CD4-positive, alpha-beta T cell (primary cell): ENCODE results near the gene KRTAP12-4. TPM values are rescaled to one million over a fixed set of nuclear protein-coding genes. Genes with fewer than 3 reads are reported as not detected.

Experiments used
- ATAC-seq: fragments of 200-7000 bp; cut with Tn5 transposase; one replicate; pipeline ENCODE4 v1.10.0; 2022; ENCODE audit warnings: mild to moderate bottlenecking; ENCODE audit not compliant: poor library complexity
- CTCF ChIA-PET: fragments of 350-600 bp; sonication (Branson Sonifier 250); formaldehyde crosslinking; loops from one replicate; lab custom pipeline; 2021; ENCODE audit warnings: antibody characterized with exemption, inconsistent platforms; lab: Charles Lee
- POLR2A ChIA-PET: fragments of 350-600 bp; sonication (Branson Sonifier 250); formaldehyde crosslinking; loops from one replicate; lab custom pipeline; 2021; ENCODE audit warnings: antibody characterized with exemption, inconsistent platforms; lab: Charles Lee
- DNase-seq, 14 experiments: peaks; one replicate each; pipeline ENCODE4 v3.0.0-alpha.2; 2013 to 2020; ENCODE audit warnings: mixed read lengths in 2 of 14
- H3K27ac ChIP-seq, 2 donors: one replicate each; pipeline versions ENCODE4 v1.5.1 to v1.7.0; 2013; ENCODE audit warnings: low read length in 2 of 2, low read depth in 1 of 2, mild to moderate bottlenecking in 1 of 2
- H3K27me3 ChIP-seq, 2 experiments: 1 replicate in 1 of 2; 2 replicates in 1 of 2; pipeline versions ENCODE4 v1.6.1 to v1.7.0; 2013; ENCODE audit warnings: low read length in 2 of 2, control low read depth in 1 of 2, mild to moderate bottlenecking in 1 of 2, moderate library complexity in 1 of 2; ENCODE audit not compliant: insufficient read depth in 2 of 2, control insufficient read depth in 1 of 2
- H3K36me3 ChIP-seq: one replicate; pipeline ENCODE4 v1.6.1; 2013; ENCODE audit warnings: low read length, control low read depth; ENCODE audit not compliant: insufficient read depth
- H3K4me1 ChIP-seq: one replicate; pipeline ENCODE4 v1.6.1; 2013; ENCODE audit warnings: low read length, control low read depth; ENCODE audit not compliant: insufficient read depth
- H3K4me3 ChIP-seq: one replicate; pipeline ENCODE4 v1.5.1; 2013; ENCODE audit warnings: mild to moderate bottlenecking, low read length, moderate library complexity
- H3K9me3 ChIP-seq, 2 experiments: 1 replicate in 1 of 2; 2 replicates in 1 of 2; pipeline versions ENCODE4 v1.6.1 to v1.7.0; 2013; ENCODE audit warnings: low read length in 2 of 2, mild to moderate bottlenecking in 2 of 2, control low read depth in 1 of 2, moderate library complexity in 1 of 2; ENCODE audit not compliant: control insufficient read depth in 1 of 2, insufficient read depth in 1 of 2
- H3K27ac Mint-ChIP-seq: one replicate; pipeline ENCODE4 v1.8.0; 2020; ENCODE audit warnings: mixed read lengths
- H3K27me3 Mint-ChIP-seq: one replicate; pipeline ENCODE4 v1.8.0; 2021; ENCODE audit warnings: mixed read lengths
- H3K36me3 Mint-ChIP-seq: one replicate; pipeline ENCODE4 v1.8.0; 2021; ENCODE audit warnings: low read depth, mixed read lengths
- H3K4me1 Mint-ChIP-seq: one replicate; pipeline ENCODE4 v1.8.0; 2021; ENCODE audit warnings: low read depth, mixed read lengths
- H3K4me3 Mint-ChIP-seq: one replicate; pipeline ENCODE4 v1.8.0; 2020; ENCODE audit warnings: mild to moderate bottlenecking, mixed read lengths
- H3K9me3 Mint-ChIP-seq: one replicate; pipeline ENCODE4 v1.8.0; 2020; ENCODE audit warnings: mixed read lengths
- intact Hi-C, 2 experiments: fragments of 100-400 bp; cut with DNase I in 1 of 2; cut with micrococcal nuclease in 1 of 2; formaldehyde crosslinking; loops; one replicate each; pipeline versions ENCODE4 v1.15.1 to v1.9.0; 2023 to 2025; cut with DNase I, micrococcal nuclease
- total RNA-seq, 174 experiments: library from RNA in 2 of 174; stranded (reverse) in 2 of 174; gene quantifications; one replicate each; pipeline ENCODE4 v1.2.3 and lab custom pipeline; 2021 to 2026
- TF ChIP-seq, protein P1 (sequence below): fragments of 200-600 bp; IDR thresholded peaks from one replicate; pipeline ENCODE4 v1.8.0; 2022; ENCODE audit warnings: antibody characterized with exemption, mild to moderate bottlenecking

Gene KRTAP12-4
- total RNA-seq, 2 experiments from 2014 or later = not detected

DNA sequence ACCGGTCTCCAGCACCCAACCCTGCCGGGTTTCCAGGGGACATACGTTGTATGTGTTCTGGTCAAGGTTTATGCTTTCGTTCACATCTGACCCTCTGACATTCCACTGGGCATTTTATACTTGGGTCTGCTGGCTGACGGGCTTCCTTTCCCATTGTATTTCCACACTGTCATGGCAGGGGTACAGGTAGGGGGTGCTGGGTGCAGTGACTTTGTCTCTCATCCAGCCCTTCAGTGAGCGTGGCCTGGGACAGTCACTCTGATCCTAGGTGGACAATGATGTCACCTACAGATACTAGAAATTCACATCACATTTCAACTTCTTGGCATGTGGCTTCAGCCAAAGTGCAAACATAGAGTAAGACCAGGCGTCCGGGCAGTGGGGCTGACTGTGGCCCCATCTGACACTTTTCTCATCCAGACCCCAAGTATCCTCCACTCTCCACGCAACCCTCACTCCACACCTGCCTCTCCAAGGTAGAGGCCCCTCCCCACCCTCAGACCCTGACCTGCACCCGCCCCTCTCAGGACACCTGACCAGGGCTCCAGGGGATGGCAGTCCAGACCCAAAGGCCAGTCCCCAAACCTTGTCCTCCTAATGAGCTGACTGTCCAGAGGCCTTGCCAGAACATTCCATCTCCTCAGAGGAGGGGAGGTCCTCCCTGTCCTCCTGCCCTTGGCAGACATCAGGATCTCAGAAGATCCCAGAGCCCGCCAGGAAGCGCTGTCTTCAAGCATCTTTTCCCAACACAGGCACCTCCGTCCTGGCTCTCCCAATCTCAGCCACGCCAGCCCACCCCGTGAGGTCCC lies 18.0 kb downstream of the KRTAP12-4 start:
- POLR2A ChIA-PET = no interaction called here
- no peaks in the 10 kb centered on the region for H3K36me3 ChIP-seq
- peaks cover 18 to 26% of the 10 kb centered on the region in 2 experiments for H3K9me3 ChIP-seq
- Mint-ChIP-seq H3K27me3 (no peaks in the 10 kb centered on the region), H3K36me3 (peaks cover 9% of the 10 kb centered on the region), H3K4me1 (no peaks in the 10 kb centered on the region), H3K27ac (no peak overlapping the region), H3K9me3 (peaks cover 11% of the 10 kb centered on the region), H3K4me3 (no peak overlapping the region)
- ATAC-seq = no peak
- CTCF ChIA-PET = no interaction called here
- intact Hi-C loops = no loop called here
- TF ChIP-seq, protein P1, sequence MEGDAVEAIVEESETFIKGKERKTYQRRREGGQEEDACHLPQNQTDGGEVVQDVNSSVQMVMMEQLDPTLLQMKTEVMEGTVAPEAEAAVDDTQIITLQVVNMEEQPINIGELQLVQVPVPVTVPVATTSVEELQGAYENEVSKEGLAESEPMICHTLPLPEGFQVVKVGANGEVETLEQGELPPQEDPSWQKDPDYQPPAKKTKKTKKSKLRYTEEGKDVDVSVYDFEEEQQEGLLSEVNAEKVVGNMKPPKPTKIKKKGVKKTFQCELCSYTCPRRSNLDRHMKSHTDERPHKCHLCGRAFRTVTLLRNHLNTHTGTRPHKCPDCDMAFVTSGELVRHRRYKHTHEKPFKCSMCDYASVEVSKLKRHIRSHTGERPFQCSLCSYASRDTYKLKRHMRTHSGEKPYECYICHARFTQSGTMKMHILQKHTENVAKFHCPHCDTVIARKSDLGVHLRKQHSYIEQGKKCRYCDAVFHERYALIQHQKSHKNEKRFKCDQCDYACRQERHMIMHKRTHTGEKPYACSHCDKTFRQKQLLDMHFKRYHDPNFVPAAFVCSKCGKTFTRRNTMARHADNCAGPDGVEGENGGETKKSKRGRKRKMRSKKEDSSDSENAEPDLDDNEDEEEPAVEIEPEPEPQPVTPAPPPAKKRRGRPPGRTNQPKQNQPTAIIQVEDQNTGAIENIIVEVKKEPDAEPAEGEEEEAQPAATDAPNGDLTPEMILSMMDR = no peak
- DNase-seq = peak in 1 of 14 experiments; percentile 5
- H3K27ac ChIP-seq = no peak overlapping the region
- H3K4me3 ChIP-seq = no peak overlapping the region
- peaks cover 0 to 2% of the 10 kb centered on the region in 2 experiments for H3K27me3 ChIP-seq
- H3K4me1 ChIP-seq = no peaks in the 10 kb centered on the region

DNA sequence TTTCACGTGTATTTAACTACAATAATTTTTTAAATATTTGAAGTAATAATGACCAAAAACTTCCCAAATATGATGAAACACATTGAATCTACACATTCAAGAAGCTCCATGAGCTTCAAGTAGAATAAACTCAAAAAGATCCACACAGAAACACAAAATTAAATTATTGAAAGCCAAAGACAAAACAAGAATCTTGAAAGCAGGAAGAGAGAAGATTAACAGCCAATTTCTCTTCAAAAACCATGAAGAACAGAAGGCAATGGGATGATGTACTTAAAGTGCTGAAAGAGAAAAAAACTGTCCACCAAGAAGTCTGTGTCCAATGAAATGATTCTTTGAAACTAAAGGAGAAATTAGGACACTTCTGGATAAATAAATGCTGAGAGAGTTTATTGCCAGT lies 22.4 kb downstream of the KRTAP12-4 start:
- peaks cover 20% of the 10 kb centered on the region for H3K9me3 Mint-ChIP-seq
- H3K4me1 Mint-ChIP-seq = peaks cover 25% of the 10 kb centered on the region
- ATAC-seq (no peak), DNase-seq (no peak)
- TF ChIP-seq, protein P1 = no peak
- H3K27ac Mint-ChIP-seq = no peak overlapping the region
- intact Hi-C loops = no loop called here
- no peak overlapping the region for H3K4me3 ChIP-seq
- H3K36me3 Mint-ChIP-seq = peaks cover 28% of the 10 kb centered on the region
- peaks cover 30% of the 10 kb centered on the region for H3K4me1 ChIP-seq
- no peaks in the 10 kb centered on the region for H3K36me3 ChIP-seq
- H3K27ac ChIP-seq = no peak overlapping the region
- H3K9me3 ChIP-seq = peaks cover 35 to 36% of the 10 kb centered on the region in 2 experiments
- H3K4me3 Mint-ChIP-seq = no peak overlapping the region
- no peaks in the 10 kb centered on the region for H3K27me3 Mint-ChIP-seq
- POLR2A ChIA-PET = no interaction called here
- CTCF ChIA-PET = no interaction called here
- H3K27me3 ChIP-seq = no peaks in the 10 kb centered on the region

- peak in 2 of 14 experiments; percentile 18 to 53 for DNase-seq
- H3K4me3 Mint-ChIP-seq = no peak overlapping the region
- Histone ChIP-seq H3K27me3 (no peaks in the 10 kb centered on the region), H3K27ac (no peak overlapping the region), H3K36me3 (no peaks in the 10 kb centered on the region), H3K4me1 (peaks cover 46% of the 10 kb centered on the region), H3K4me3 (no peak overlapping the region), H3K9me3 (peaks cover 36 to 38% of the 10 kb centered on the region in 2 experiments)
- POLR2A ChIA-PET = interaction anchor here (0.9 to 1.0 kb wide), 2 partner anchors 11 to 27 kb away, joined by 3 to 4 read pairs; partner anchors contain the start of gene KRTAP12-3
- peaks cover 20% of the 10 kb centered on the region for H3K9me3 Mint-ChIP-seq
- no peak for ATAC-seq
- no peaks in the 10 kb centered on the region for H3K27me3 Mint-ChIP-seq
- peaks cover 28% of the 10 kb centered on the region for H3K36me3 Mint-ChIP-seq
- H3K27ac Mint-ChIP-seq = peak overlapping the region; percentile 62
- intact Hi-C loops = no loop called here
- TF ChIP-seq, protein P1 = no peak
- H3K4me1 Mint-ChIP-seq = peaks cover 25% of the 10 kb centered on the region
- CTCF ChIA-PET = no interaction called here
Measured at GRCh38 chr21:44630440-44630839, 24.0 kb downstream of the KRTAP12-4 start.
